HG03354 (cell line): ENCODE measurements around the gene SMG9.

ENCODE experiments used
- ATAC-seq: cut with Tn5 transposase; IDR thresholded peaks from one replicate; pipeline ENCODE4 v1.9.1; 2021; ENCODE audit warnings: mild to moderate bottlenecking; ENCODE audit not compliant: unreplicated experiment, poor library complexity, severe bottlenecking

Gene SMG9

GRCh38 chr19:43760941-43761340 is 6.2 kb upstream of the SMG9 start:
- no peak for ATAC-seq

GRCh38 chr19:43759515-43759914 is 4.8 kb upstream of the SMG9 start:
- ATAC-seq = no peak

GRCh38 chr19:43755256-43755801 is 567 bp upstream of the SMG9 start:
- ATAC-seq = peak; percentile 24

GRCh38 chr19:43754253-43754502 is 584 bp downstream of the SMG9 start:
- ATAC-seq = no peak

GRCh38 chr19:43752287-43752875 is 2.4 kb downstream of the SMG9 start:
- ATAC-seq = no peak

GRCh38 chr19:43751466-43752220 is 3.1 kb downstream of the SMG9 start:
- ATAC-seq = no peak

- ATAC-seq = no peak
Measured at GRCh38 chr19:43749898-43750297, 4.9 kb downstream of the SMG9 start.

GRCh38 chr19:43749152-43749551 is 5.6 kb downstream of the SMG9 start:
- no peak for ATAC-seq

GRCh38 chr19:43748685-43749084 is 6.1 kb downstream of the SMG9 start:
- no peak for ATAC-seq

- ATAC-seq = no peak
Measured at GRCh38 chr19:43748205-43748594, 6.6 kb downstream of the SMG9 start.

- no peak for ATAC-seq
Measured at GRCh38 chr19:43747557-43748204, 7.1 kb downstream of the SMG9 start.

- no peak for ATAC-seq
Measured at GRCh38 chr19:43743059-43743458, 11.7 kb downstream of the SMG9 start.

- no peak for ATAC-seq
Measured at GRCh38 chr19:43741075-43741825, 13.5 kb downstream of the SMG9 start.

- ATAC-seq = no peak
Measured at GRCh38 chr19:43739439-43740235, 15.1 kb downstream of the SMG9 start.

GRCh38 chr19:43738780-43739211 is 16.0 kb downstream of the SMG9 start:
- ATAC-seq = no peak

- no peak for ATAC-seq
Measured at GRCh38 chr19:43735957-43736356, 18.8 kb downstream of the SMG9 start.

GRCh38 chr19:43735013-43735412 is 19.7 kb downstream of the SMG9 start:
- ATAC-seq = no peak

- no peak for ATAC-seq
Measured at GRCh38 chr19:43731846-43732245, 22.9 kb downstream of the SMG9 start.

GRCh38 chr19:43731346-43731745 is 23.4 kb downstream of the SMG9 start:
- ATAC-seq = no peak

- ATAC-seq = no peak
Measured at GRCh38 chr19:43729919-43730318, 24.8 kb downstream of the SMG9 start.
